Rectal smooth muscle tissue (tissue), 1 donor: ENCODE data around the gene ASB17.

Experiments used
- H3K27ac ChIP-seq: one replicate; pipeline ENCODE4 v1.7.0; 2013; ENCODE audit warnings: low read depth, low read length, inconsistent platforms
- H3K27me3 ChIP-seq: one replicate; pipeline ENCODE4 v1.7.0; 2013; ENCODE audit warnings: low read length; ENCODE audit not compliant: control insufficient read depth, insufficient read depth
- H3K36me3 ChIP-seq: one replicate; pipeline ENCODE4 v1.7.0; 2013; ENCODE audit warnings: low read length; ENCODE audit not compliant: control insufficient read depth, insufficient read depth
- H3K4me1 ChIP-seq: one replicate; pipeline ENCODE4 v1.7.0; 2013; ENCODE audit warnings: low read length; ENCODE audit not compliant: control insufficient read depth, insufficient read depth
- H3K4me3 ChIP-seq: one replicate; pipeline ENCODE4 v1.7.0; 2013; ENCODE audit warnings: low read length
- H3K9ac ChIP-seq: one replicate; pipeline ENCODE4 v1.7.0; 2013; ENCODE audit warnings: low read length

Gene ASB17

GRCh38 chr1:75937034-75937433 lies 4.8 kb upstream of the ASB17 start:
- Histone ChIP-seq H3K4me3 (no peak overlapping the region), H3K4me1 (no peaks in the 10 kb centered on the region), H3K9ac (no peak overlapping the region), H3K27me3 (no peaks in the 10 kb centered on the region), H3K27ac (no peak overlapping the region), H3K36me3 (no peaks in the 10 kb centered on the region)

DNA sequence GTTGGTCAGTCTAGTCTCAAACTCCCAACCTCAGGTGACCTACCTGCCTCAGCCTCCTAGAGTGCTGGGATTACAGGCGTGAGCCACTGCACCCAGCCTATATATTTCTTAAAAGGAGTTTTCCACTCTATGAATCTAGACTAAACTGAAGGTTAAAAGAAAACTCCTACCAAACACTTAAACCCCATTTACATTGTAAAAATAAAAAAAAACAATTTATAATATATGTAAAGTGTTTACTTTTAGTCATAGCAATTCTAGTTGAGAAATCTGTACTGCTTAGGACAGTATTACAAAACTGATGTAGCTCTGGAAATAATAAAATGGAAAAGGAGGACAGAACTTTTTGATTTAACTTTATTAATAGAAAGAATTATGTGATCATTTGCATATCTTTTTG lies 9.5 kb downstream of the ASB17 start:
- H3K27ac ChIP-seq = no peak overlapping the region
- H3K36me3 ChIP-seq = no peaks in the 10 kb centered on the region
- H3K4me3 ChIP-seq = no peak overlapping the region
- H3K4me1 ChIP-seq = no peaks in the 10 kb centered on the region
- H3K27me3 ChIP-seq = no peaks in the 10 kb centered on the region
- no peak overlapping the region for H3K9ac ChIP-seq

DNA sequence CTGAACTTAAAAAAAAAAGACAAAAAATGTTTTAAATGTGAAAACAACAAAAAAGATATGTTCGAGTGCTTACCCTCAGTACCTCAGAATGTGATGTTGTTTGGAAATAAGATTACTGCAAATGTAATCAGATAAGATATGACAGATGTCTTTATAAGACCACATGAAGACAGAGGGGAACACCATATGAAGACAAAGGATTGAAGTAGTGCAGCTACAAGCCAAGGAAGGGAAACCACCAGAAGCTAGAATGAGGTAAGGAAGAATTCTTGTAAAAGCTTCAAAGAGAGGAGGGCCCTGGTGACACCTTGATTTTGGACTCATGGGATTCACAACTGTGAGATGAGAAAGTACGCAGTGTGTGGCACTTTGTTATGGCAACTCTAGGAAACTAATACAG lies 15.4 kb downstream of the ASB17 start:
- Histone ChIP-seq H3K4me3 (no peak overlapping the region), H3K4me1 (no peaks in the 10 kb centered on the region), H3K9ac (no peak overlapping the region), H3K36me3 (no peaks in the 10 kb centered on the region), H3K27me3 (no peaks in the 10 kb centered on the region), H3K27ac (no peak overlapping the region)

- no peaks in the 10 kb centered on the region for H3K27me3 ChIP-seq
- no peak overlapping the region for H3K4me3 ChIP-seq
- no peak overlapping the region for H3K27ac ChIP-seq
- H3K9ac ChIP-seq = no peak overlapping the region
- no peaks in the 10 kb centered on the region for H3K4me1 ChIP-seq
- H3K36me3 ChIP-seq = no peaks in the 10 kb centered on the region
Measured at GRCh38 chr1:75908717-75909152, 23.5 kb downstream of the ASB17 start.

DNA sequence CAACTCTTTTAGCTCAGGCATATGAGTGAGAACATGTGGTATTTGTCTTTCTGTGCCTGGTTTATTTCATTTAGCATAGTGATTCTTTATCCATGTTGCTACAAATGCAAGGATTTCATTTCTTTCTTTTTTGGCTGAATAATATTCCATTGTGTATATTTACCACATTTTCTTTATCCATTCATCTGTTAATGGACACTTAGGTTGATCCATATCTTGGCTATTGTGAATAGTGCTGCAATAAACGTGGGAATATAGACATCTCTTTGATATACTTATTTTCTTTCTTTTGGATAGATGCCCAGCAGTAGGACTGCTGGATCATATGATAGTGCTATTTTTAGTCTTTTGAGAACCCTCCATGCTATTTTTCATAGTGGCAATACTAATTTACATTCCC lies 30.8 kb downstream of the ASB17 start:
- H3K27me3 ChIP-seq = no peaks in the 10 kb centered on the region

GRCh38 chr1:75884437-75884836 lies 47.8 kb downstream of the ASB17 start:
- Histone ChIP-seq H3K36me3 (no peaks in the 10 kb centered on the region), H3K27ac (no peak overlapping the region), H3K27me3 (no peaks in the 10 kb centered on the region), H3K4me3 (no peak overlapping the region), H3K4me1 (no peaks in the 10 kb centered on the region), H3K9ac (no peak overlapping the region)

More for the DNA sequence above, 30.8 kb downstream of the ASB17 start:
- Histone ChIP-seq H3K4me3 (no peak overlapping the region), H3K27ac (no peak overlapping the region), H3K36me3 (no peaks in the 10 kb centered on the region), H3K9ac (no peak overlapping the region), H3K4me1 (no peaks in the 10 kb centered on the region)

- H3K4me3 ChIP-seq = no peak overlapping the region
- H3K36me3 ChIP-seq = no peaks in the 10 kb centered on the region
- no peak overlapping the region for H3K27ac ChIP-seq
- no peaks in the 10 kb centered on the region for H3K27me3 ChIP-seq
- no peak overlapping the region for H3K9ac ChIP-seq
- no peaks in the 10 kb centered on the region for H3K4me1 ChIP-seq
Measured at GRCh38 chr1:75879985-75880384, 52.2 kb downstream of the ASB17 start.

DNA sequence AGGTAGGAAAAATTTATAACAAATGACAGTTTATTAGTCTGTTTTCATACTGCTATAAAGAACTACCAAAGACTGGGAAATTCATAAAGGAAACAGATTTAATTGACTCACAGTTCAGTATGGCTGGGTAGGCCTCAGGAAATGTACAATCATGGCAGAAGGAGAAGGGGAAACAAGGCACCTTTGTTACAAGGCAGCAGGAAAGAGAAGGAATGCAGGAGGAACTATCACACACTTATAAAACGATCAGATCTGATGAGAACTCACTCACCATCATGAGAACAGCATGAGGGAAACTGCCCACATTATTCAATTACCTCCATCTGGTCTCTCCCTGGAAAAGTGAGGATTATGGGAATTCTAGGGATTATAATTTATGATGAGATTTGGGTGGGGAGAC lies 61.3 kb downstream of the ASB17 start:
- Histone ChIP-seq H3K4me1 (no peaks in the 10 kb centered on the region), H3K27me3 (no peaks in the 10 kb centered on the region), H3K36me3 (no peaks in the 10 kb centered on the region), H3K27ac (no peak overlapping the region), H3K4me3 (no peak overlapping the region), H3K9ac (no peak overlapping the region)
